ENCODE results near the gene PYDC2. TPM values are rescaled to one million over a fixed set of nuclear protein-coding genes. Genes with fewer than 3 reads are reported as not detected.

Gene PYDC2
- total RNA-seq, 1 experiment from 2014 or later = not detected

- no peak for DNase-seq
- no peak overlapping the region for H3K56ac ChIP-seq (ENCODE audit: insufficient read length, low read depth, low read length)
- peaks cover 0 to 6% of the 10 kb centered on the region in 2 experiments; a peak in 1 of 5 replicates for H3K9me3 Mint-ChIP-seq
- H3K36me3 Mint-ChIP-seq (ENCODE audit: insufficient read depth in 1 of 3, low read depth in 3 of 3) = no peaks in the 10 kb centered on the region
- H4K5ac ChIP-seq (ENCODE audit: insufficient read length, low read depth, low read length) = no peak overlapping the region
- no peak overlapping the region for H2AK5ac ChIP-seq (ENCODE audit: insufficient read length, low read length)
- no peak overlapping the region for H2BK12ac ChIP-seq (ENCODE audit: insufficient read length, low read depth, low read length)
- H3K27me3 Mint-ChIP-seq (ENCODE audit: low read depth) = no peaks in the 10 kb centered on the region
- WGBS (ENCODE audit: extremely low coverage, insufficient read length, low lambda C conversion rate) = no CpG with 5 or more reads among the region's 3 CpGs
- H4K91ac ChIP-seq (ENCODE audit: insufficient read length, low read depth, low read length) = no peak overlapping the region
- H3K23me2 ChIP-seq (ENCODE audit: insufficient read length, low read depth, low read length, poor library complexity, severe bottlenecking) = no peaks in the 10 kb centered on the region
- H3K4ac ChIP-seq (ENCODE audit: low read depth, low read length) = no peak overlapping the region
- H3K14ac ChIP-seq (ENCODE audit: insufficient read depth, low read length) = no peak overlapping the region
- H3K4me3 Mint-ChIP-seq = no peak overlapping the region
- no peak for TF ChIP-seq CTCF (conservative IDR thresholded peaks at IDR 0.05)
- H4K20me1 ChIP-seq (ENCODE audit: control insufficient read depth, insufficient read depth, insufficient read length) = no peaks in the 10 kb centered on the region
- H3K4me1 Mint-ChIP-seq = no peaks in the 10 kb centered on the region
- no peaks in the 10 kb centered on the region for H3K27me3 ChIP-seq (ENCODE audit: insufficient read depth, low read length)
- H2BK15ac ChIP-seq (ENCODE audit: low read depth, low read length) = no peak overlapping the region
- no peaks in the 10 kb centered on the region for H3K79me2 ChIP-seq (ENCODE audit: insufficient read depth, low read length)
- H2BK20ac ChIP-seq (ENCODE audit: low read depth, low read length, poor library complexity, severe bottlenecking) = no peak overlapping the region
- H3T11ph ChIP-seq (ENCODE audit: low read length) = no peak overlapping the region
- no peak overlapping the region for H3K27ac ChIP-seq (ENCODE audit: insufficient read length, low read depth, low read length)
- H3K18ac ChIP-seq (ENCODE audit: insufficient read length, low read depth, low read length) = no peak overlapping the region
- no peak overlapping the region for H3K27ac Mint-ChIP-seq
- no peaks in the 10 kb centered on the region for H3K9me3 ChIP-seq (ENCODE audit: control insufficient read depth, low read depth, low read length)
- no peak overlapping the region for H3K23ac ChIP-seq (ENCODE audit: insufficient read length, low read depth, low read length)
- no peaks in the 10 kb centered on the region for H3K79me1 ChIP-seq (ENCODE audit: insufficient read depth, low read depth, low read length, poor library complexity, severe bottlenecking)
- no peak overlapping the region for H4K8ac ChIP-seq (replicated peaks; ENCODE audit: insufficient read length, low read depth, low read length)
- no peak overlapping the region for H2BK5ac ChIP-seq (ENCODE audit: insufficient read length, low read length)
- no peak overlapping the region for H3K9ac ChIP-seq (ENCODE audit: extremely low read depth, insufficient read length, low read length)
- H2AFZ ChIP-seq (ENCODE audit: low read length) = no peak overlapping the region
- H3K4me2 ChIP-seq (ENCODE audit: insufficient read depth, insufficient read length, low read length) = no peak overlapping the region
- H3K4me1 ChIP-seq (ENCODE audit: insufficient read depth, low read length) = no peaks in the 10 kb centered on the region
- H2BK120ac ChIP-seq (ENCODE audit: low read depth, low read length, poor library complexity, severe bottlenecking) = no peak overlapping the region
Measured at GRCh38 chr3:191444569-191444968, 16.4 kb upstream of the PYDC2 start.
